Measurements from ENCODE around the gene UTP18. TPM values are rescaled to one million over a fixed set of nuclear protein-coding genes. Genes with fewer than 3 reads are reported as not detected.
A peak's percentile ranks its signal among the peaks of the same experiment; 100 is the strongest.

UTP18 gene
- total and polyA plus RNA-seq, 3 experiments from 2014 or later = 50.4 to 82.1 (median 80.5) TPM

GRCh38 chr17:51229889-51230288 lies 30.5 kb upstream of the UTP18 start:
- Mint-ChIP-seq H3K27me3 (no peaks in the 10 kb centered on the region), H3K4me1 (peaks cover 30 to 57% (median 53%) of the 10 kb centered on the region in 3 donors), H3K36me3 (peaks cover 2 to 13% (median 4%) of the 10 kb centered on the region in 3 donors), H3K27ac (peak overlapping the region in 2 of 8 donors; percentile 12 to 39), H3K4me3 (no peak overlapping the region), H3K9me3 (no peaks in the 10 kb centered on the region)
- H3K9me3 ChIP-seq (ENCODE audit: low read length) = no peaks in the 10 kb centered on the region
- POLR2A ChIA-PET = no interaction called here
- H3K27me3 ChIP-seq (ENCODE audit: insufficient read depth, low read length, poor library complexity, severe bottlenecking) = no peaks in the 10 kb centered on the region
- H3K27ac ChIP-seq (ENCODE audit: low read depth, low read length) = no peak overlapping the region
- no peak for DNase-seq
- CTCF ChIA-PET = interaction anchor here (0.6 kb wide), 1 partner anchor 40 kb away, joined by 4 read pairs; no protein-coding TSS in a partner anchor
- peaks cover 2% of the 10 kb centered on the region for H3K36me3 ChIP-seq (ENCODE audit: insufficient read depth, low read length)
- H3K4me1 ChIP-seq (ENCODE audit: insufficient read depth, low read length) = no peaks in the 10 kb centered on the region
- no peak overlapping the region for H3K4me3 ChIP-seq (ENCODE audit: low read length)

- H3K27ac ChIP-seq (ENCODE audit: low read depth, low read length) = no peak overlapping the region
- Mint-ChIP-seq H3K9me3 (no peaks in the 10 kb centered on the region), H3K4me3 (no peak overlapping the region), H3K27ac (peak overlapping the region in 3 of 8 donors; percentile 2 to 48 (median 23)), H3K27me3 (no peaks in the 10 kb centered on the region), H3K4me1 (peaks cover 27 to 55% (median 49%) of the 10 kb centered on the region in 3 donors), H3K36me3 (peaks cover 0 to 10% (median 4%) of the 10 kb centered on the region in 3 donors)
- no peak for DNase-seq
- no peak overlapping the region for H3K4me3 ChIP-seq (ENCODE audit: low read length)
- ChIA-PET POLR2A (no interaction called here), CTCF (interaction anchor here (0.6 kb wide), 1 partner anchor 39 kb away, joined by 4 read pairs; no protein-coding TSS in a partner anchor)
- H3K4me1 ChIP-seq (ENCODE audit: insufficient read depth, low read length) = no peaks in the 10 kb centered on the region
- no peaks in the 10 kb centered on the region for H3K36me3 ChIP-seq (ENCODE audit: insufficient read depth, low read length)
- H3K9me3 ChIP-seq (ENCODE audit: low read length) = no peaks in the 10 kb centered on the region
- H3K27me3 ChIP-seq (ENCODE audit: insufficient read depth, low read length, poor library complexity, severe bottlenecking) = no peaks in the 10 kb centered on the region
Observed at GRCh38 chr17:51230306-51230705, 30.0 kb upstream of the UTP18 start.

- no peak overlapping the region for H3K4me3 Mint-ChIP-seq
- H3K4me3 ChIP-seq (ENCODE audit: low read length) = no peak overlapping the region
- H3K27me3 ChIP-seq (ENCODE audit: insufficient read depth, low read length, poor library complexity, severe bottlenecking) = no peaks in the 10 kb centered on the region
- CTCF ChIA-PET = no interaction called here
- H3K27ac ChIP-seq (ENCODE audit: low read depth, low read length) = no peak overlapping the region
- H3K4me1 ChIP-seq (ENCODE audit: insufficient read depth, low read length) = no peaks in the 10 kb centered on the region
- DNase-seq = no peak
- H3K27me3 Mint-ChIP-seq = no peaks in the 10 kb centered on the region
- no peaks in the 10 kb centered on the region for H3K9me3 ChIP-seq (ENCODE audit: low read length)
- H3K4me1 Mint-ChIP-seq = peaks cover 30 to 64% (median 49%) of the 10 kb centered on the region in 3 donors
- POLR2A ChIA-PET = no interaction called here
- no peaks in the 10 kb centered on the region for H3K9me3 Mint-ChIP-seq
- no peaks in the 10 kb centered on the region for H3K36me3 ChIP-seq (ENCODE audit: insufficient read depth, low read length)
- peak overlapping the region in 2 of 8 donors; percentile 64 to 68 for H3K27ac Mint-ChIP-seq
- H3K36me3 Mint-ChIP-seq = peaks cover 0 to 17% (median 4%) of the 10 kb centered on the region in 3 donors
Observed at GRCh38 chr17:51231999-51232398, 28.3 kb upstream of the UTP18 start.

- Histone ChIP-seq H3K4me3 (ENCODE audit: low read length) (no peak overlapping the region), H3K27ac (ENCODE audit: low read depth, low read length) (no peak overlapping the region), H3K9me3 (ENCODE audit: low read length) (no peaks in the 10 kb centered on the region), H3K27me3 (ENCODE audit: insufficient read depth, low read length, poor library complexity, severe bottlenecking) (no peaks in the 10 kb centered on the region), H3K36me3 (ENCODE audit: insufficient read depth, low read length) (no peaks in the 10 kb centered on the region), H3K4me1 (ENCODE audit: insufficient read depth, low read length) (no peaks in the 10 kb centered on the region)
- no peak for DNase-seq
- H3K27ac Mint-ChIP-seq = no peak overlapping the region
- CTCF ChIA-PET = no interaction called here
- peaks cover 4 to 22% (median 4%) of the 10 kb centered on the region in 3 donors for H3K36me3 Mint-ChIP-seq
- H3K4me1 Mint-ChIP-seq = peaks cover 41 to 74% (median 65%) of the 10 kb centered on the region in 3 donors
- H3K4me3 Mint-ChIP-seq = no peak overlapping the region
- no peaks in the 10 kb centered on the region for H3K27me3 Mint-ChIP-seq
- POLR2A ChIA-PET = no interaction called here
- H3K9me3 Mint-ChIP-seq = no peaks in the 10 kb centered on the region
Observed at GRCh38 chr17:51234162-51234561, 26.2 kb upstream of the UTP18 start.

GRCh38 chr17:51238255-51238887 lies 22.0 kb upstream of the UTP18 start:
- H3K27ac ChIP-seq (ENCODE audit: low read depth, low read length) = no peak overlapping the region
- peak overlapping the region in 4 of 7 donors; percentile 9 to 45 (median 36) for H3K4me3 Mint-ChIP-seq
- POLR2A ChIA-PET = no interaction called here

GRCh38 chr17:51240275-51240674 lies 20.1 kb upstream of the UTP18 start:
- Mint-ChIP-seq H3K9me3 (no peaks in the 10 kb centered on the region), H3K36me3 (peaks cover 0 to 21% (median 5%) of the 10 kb centered on the region in 3 donors), H3K4me1 (peaks cover 46 to 79% (median 60%) of the 10 kb centered on the region in 3 donors), H3K27me3 (no peaks in the 10 kb centered on the region), H3K27ac (peak overlapping the region in 2 of 8 donors; percentile 42 to 73), H3K4me3 (no peak overlapping the region)
- Histone ChIP-seq H3K9me3 (ENCODE audit: low read length) (no peaks in the 10 kb centered on the region), H3K36me3 (ENCODE audit: insufficient read depth, low read length) (no peaks in the 10 kb centered on the region), H3K27me3 (ENCODE audit: insufficient read depth, low read length, poor library complexity, severe bottlenecking) (no peaks in the 10 kb centered on the region), H3K4me3 (ENCODE audit: low read length) (no peak overlapping the region), H3K4me1 (ENCODE audit: insufficient read depth, low read length) (no peaks in the 10 kb centered on the region), H3K27ac (ENCODE audit: low read depth, low read length) (no peak overlapping the region)
- ChIA-PET POLR2A (no interaction called here), CTCF (no interaction called here)
- DNase-seq = no peak

More at GRCh38 chr17:51238255-51238887, 22.0 kb upstream of the UTP18 start:
- Histone ChIP-seq H3K36me3 (ENCODE audit: insufficient read depth, low read length) (no peaks in the 10 kb centered on the region), H3K27me3 (ENCODE audit: insufficient read depth, low read length, poor library complexity, severe bottlenecking) (no peaks in the 10 kb centered on the region), H3K4me1 (ENCODE audit: insufficient read depth, low read length) (no peaks in the 10 kb centered on the region), H3K9me3 (ENCODE audit: low read length) (no peaks in the 10 kb centered on the region), H3K4me3 (ENCODE audit: low read length) (no peak overlapping the region)
- no peak for DNase-seq
- Mint-ChIP-seq H3K4me1 (peaks cover 40 to 81% (median 60%) of the 10 kb centered on the region in 3 donors), H3K9me3 (no peaks in the 10 kb centered on the region), H3K27me3 (no peaks in the 10 kb centered on the region), H3K27ac (peak overlapping the region in 6 of 8 donors; percentile 1 to 52 (median 34)), H3K36me3 (peaks cover under 1 to 13% (median 4%) of the 10 kb centered on the region in 3 donors)
- CTCF ChIA-PET = no interaction called here

GRCh38 chr17:51244041-51244440 lies 16.3 kb upstream of the UTP18 start:
- H3K27me3 Mint-ChIP-seq = no peaks in the 10 kb centered on the region

GRCh38 chr17:51245535-51245934 lies 14.8 kb upstream of the UTP18 start:
- H3K4me1 Mint-ChIP-seq = peaks cover 25 to 39% (median 38%) of the 10 kb centered on the region in 3 donors
- Histone ChIP-seq H3K36me3 (ENCODE audit: insufficient read depth, low read length) (no peaks in the 10 kb centered on the region), H3K27me3 (ENCODE audit: insufficient read depth, low read length, poor library complexity, severe bottlenecking) (no peaks in the 10 kb centered on the region), H3K27ac (ENCODE audit: low read depth, low read length) (no peak overlapping the region), H3K4me1 (ENCODE audit: insufficient read depth, low read length) (no peaks in the 10 kb centered on the region), H3K4me3 (ENCODE audit: low read length) (no peak overlapping the region), H3K9me3 (ENCODE audit: low read length) (no peaks in the 10 kb centered on the region)
- no peaks in the 10 kb centered on the region for H3K27me3 Mint-ChIP-seq
- H3K4me3 Mint-ChIP-seq = no peak overlapping the region
- no peak for DNase-seq
- H3K27ac Mint-ChIP-seq = no peak overlapping the region
- ChIA-PET CTCF (no interaction called here), POLR2A (no interaction called here)
- H3K9me3 Mint-ChIP-seq = no peaks in the 10 kb centered on the region
- peaks cover 0 to 33% (median 5%) of the 10 kb centered on the region in 3 donors for H3K36me3 Mint-ChIP-seq

More at GRCh38 chr17:51244041-51244440, 16.3 kb upstream of the UTP18 start:
- H3K36me3 Mint-ChIP-seq = peaks cover 0 to 28% (median 2%) of the 10 kb centered on the region in 3 donors
- no peak overlapping the region for H3K4me3 ChIP-seq (ENCODE audit: low read length)
- no peaks in the 10 kb centered on the region for H3K4me1 ChIP-seq (ENCODE audit: insufficient read depth, low read length)
- ChIA-PET CTCF (no interaction called here), POLR2A (no interaction called here)
- H3K4me1 Mint-ChIP-seq = peaks cover 30 to 52% (median 49%) of the 10 kb centered on the region in 3 donors
- H3K27me3 ChIP-seq (ENCODE audit: insufficient read depth, low read length, poor library complexity, severe bottlenecking) = no peaks in the 10 kb centered on the region
- H3K27ac Mint-ChIP-seq = peak overlapping the region in 3 of 8 donors; percentile 32 to 52 (median 45)
- H3K27ac ChIP-seq (ENCODE audit: low read depth, low read length) = no peak overlapping the region
- no peak overlapping the region for H3K4me3 Mint-ChIP-seq
- DNase-seq = no peak
- no peaks in the 10 kb centered on the region for H3K9me3 Mint-ChIP-seq
- H3K9me3 ChIP-seq (ENCODE audit: low read length) = no peaks in the 10 kb centered on the region
- no peaks in the 10 kb centered on the region for H3K36me3 ChIP-seq (ENCODE audit: insufficient read depth, low read length)
